OCI-LY1 (cell line): Measurements from ENCODE around the gene GALNT7.

Experiments used
- H2AFZ ChIP-seq: fragments of 200-600 bp; sonication (generic), shearing (Covaris generic); 2 replicates; pipeline ENCODE4 v1.6.0; 2014; ENCODE audit warnings: antibody characterized with exemption, mild to moderate bottlenecking, low read length
- H3F3A ChIP-seq: fragments of 200-600 bp; sonication (generic), shearing (Covaris generic); 2 replicates; pipeline ENCODE4 v1.6.0; 2014; ENCODE audit warnings: mild to moderate bottlenecking, antibody characterized with exemption, low read length, moderate library complexity; ENCODE audit not compliant: insufficient read depth
- H3K27ac ChIP-seq: fragments of 200-600 bp; sonication (generic); 2 replicates; pipeline ENCODE4 v1.5.1; 2014; ENCODE audit warnings: low read length, mixed run types, mild to moderate bottlenecking, low read depth; ENCODE audit not compliant: poor library complexity, severe bottlenecking
- H3K27me3 ChIP-seq: fragments of 200-600 bp; sonication (generic); 2 replicates; pipeline ENCODE4 v1.6.0; 2014; ENCODE audit warnings: antibody characterized with exemption, mild to moderate bottlenecking, low read length, moderate library complexity; ENCODE audit not compliant: insufficient read depth
- H3K36me3 ChIP-seq: fragments of 200-600 bp; sonication (generic); 2 replicates; pipeline ENCODE4 v1.6.1; 2014; ENCODE audit warnings: mild to moderate bottlenecking, antibody characterized with exemption, low read length, moderate library complexity, mixed read lengths; ENCODE audit not compliant: insufficient read depth
- H3K4me1 ChIP-seq: fragments of 200-600 bp; sonication (generic); 2 replicates; pipeline ENCODE4 v1.5.1; 2014; ENCODE audit warnings: mild to moderate bottlenecking, low read length, moderate library complexity; ENCODE audit not compliant: insufficient read depth, severe bottlenecking
- H3K4me2 ChIP-seq: fragments of 200-600 bp; sonication (generic), shearing (Covaris generic); 2 replicates; pipeline ENCODE4 v1.6.1; 2014; ENCODE audit warnings: low read length
- H3K4me3 ChIP-seq: fragments of 200-600 bp; sonication (generic); 2 replicates; pipeline ENCODE4 v1.5.1; 2014; ENCODE audit warnings: low read length, low read depth, mild to moderate bottlenecking, mixed read lengths; ENCODE audit not compliant: poor library complexity, severe bottlenecking
- H3K79me2 ChIP-seq: fragments of 200-600 bp; shearing (Covaris generic); 2 replicates; pipeline ENCODE4 v1.6.1; 2016; ENCODE audit warnings: mixed run types, low read length, mixed read lengths; ENCODE audit not compliant: insufficient read depth
- H3K9ac ChIP-seq: fragments of 200-600 bp; sonication (generic), shearing (Covaris generic); 2 replicates; pipeline ENCODE4 v1.6.1; 2014; ENCODE audit warnings: mild to moderate bottlenecking, low read length, mixed read lengths
- H3K9me2 ChIP-seq: fragments of 200-600 bp; sonication (generic), shearing (Covaris generic); 2 replicates; pipeline ENCODE4 v1.6.1; 2014; ENCODE audit warnings: low read depth, mild to moderate bottlenecking, low read length, mixed read lengths
- H3K9me3 ChIP-seq: fragments of 200-600 bp; shearing (Covaris generic); 2 replicates; pipeline ENCODE4 v1.6.1; 2014; ENCODE audit warnings: low read length, mixed read lengths
- H4K20me1 ChIP-seq: fragments of 200-600 bp; sonication (generic), shearing (Covaris generic); 2 replicates; pipeline ENCODE4 v1.6.0; 2016; ENCODE audit warnings: mild to moderate bottlenecking, low read length; ENCODE audit not compliant: insufficient read depth
- CTCF ChIP-seq: fragments of 200-600 bp; sonication (generic), shearing (Covaris generic); IDR thresholded peaks from 2 replicates; pipeline ENCODE4 v1.5.1; 2017; ENCODE audit warnings: mild to moderate bottlenecking, antibody characterized with exemption, low read length, moderate library complexity, mixed read lengths
- EZH2 ChIP-seq: fragments of 200-600 bp; sonication (generic), shearing (Covaris generic); IDR thresholded peaks from 2 replicates; pipeline ENCODE4 v1.8.0; 2017; ENCODE audit warnings: borderline replicate concordance, mixed run types, mild to moderate bottlenecking, antibody characterized with exemption, low read length, moderate library complexity, mixed read lengths

The GALNT7 gene

DNA sequence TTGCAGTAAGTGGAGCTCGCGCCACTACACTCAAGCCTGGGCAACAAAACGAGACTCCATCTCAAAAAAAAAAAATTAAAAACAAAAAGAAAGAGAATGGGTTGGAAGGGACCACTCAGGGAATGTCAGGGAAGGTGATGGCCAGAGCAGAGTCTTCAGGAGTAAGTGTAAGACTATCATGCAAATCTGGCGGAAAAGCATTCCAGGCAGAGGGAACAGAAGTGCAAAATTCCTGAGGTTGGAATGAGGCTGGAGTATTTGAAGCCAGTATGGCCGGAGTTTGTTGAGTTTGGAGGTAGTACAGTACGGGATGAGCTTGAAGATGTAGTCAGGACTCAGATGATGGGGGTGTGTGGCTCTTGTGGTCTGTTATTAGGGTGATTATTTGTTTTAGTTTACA is 7.4 kb downstream of the GALNT7 start:
- no peak overlapping the region for H3K4me3 ChIP-seq
- no peak overlapping the region for H3K4me2 ChIP-seq
- no peaks in the 10 kb centered on the region for H4K20me1 ChIP-seq
- no peaks in the 10 kb centered on the region for H3F3A ChIP-seq
- H2AFZ ChIP-seq: no peak overlapping the region
- H3K9me2 ChIP-seq: no peaks in the 10 kb centered on the region
- TF ChIP-seq CTCF (no peak), EZH2 (no peak)
- H3K27ac ChIP-seq: no peak overlapping the region
- no peaks in the 10 kb centered on the region for H3K27me3 ChIP-seq
- H3K36me3 ChIP-seq: no peaks in the 10 kb centered on the region
- no peaks in the 10 kb centered on the region for H3K9me3 ChIP-seq
- peaks cover 100% of the 10 kb centered on the region for H3K79me2 ChIP-seq
- peaks cover 93% of the 10 kb centered on the region for H3K4me1 ChIP-seq
- no peak overlapping the region for H3K9ac ChIP-seq

- Histone ChIP-seq H2AFZ (no peak overlapping the region), H3K9me3 (no peaks in the 10 kb centered on the region), H3K27me3 (no peaks in the 10 kb centered on the region), H3K79me2 (peaks cover 100% of the 10 kb centered on the region), H3K9ac (no peak overlapping the region), H3K4me2 (peak overlapping the region; percentile 4; the same call in 1 of the 2 replicates), H3K27ac (peak overlapping the region; percentile 28), H3F3A (no peaks in the 10 kb centered on the region), H3K4me1 (peaks cover 92% of the 10 kb centered on the region), H4K20me1 (no peaks in the 10 kb centered on the region), H3K36me3 (no peaks in the 10 kb centered on the region), H3K4me3 (no peak overlapping the region), H3K9me2 (no peaks in the 10 kb centered on the region)
- TF ChIP-seq EZH2 (no peak), CTCF (no peak)
Measured at GRCh38 chr4:173177232-173177631, 8.6 kb downstream of the GALNT7 start.

DNA sequence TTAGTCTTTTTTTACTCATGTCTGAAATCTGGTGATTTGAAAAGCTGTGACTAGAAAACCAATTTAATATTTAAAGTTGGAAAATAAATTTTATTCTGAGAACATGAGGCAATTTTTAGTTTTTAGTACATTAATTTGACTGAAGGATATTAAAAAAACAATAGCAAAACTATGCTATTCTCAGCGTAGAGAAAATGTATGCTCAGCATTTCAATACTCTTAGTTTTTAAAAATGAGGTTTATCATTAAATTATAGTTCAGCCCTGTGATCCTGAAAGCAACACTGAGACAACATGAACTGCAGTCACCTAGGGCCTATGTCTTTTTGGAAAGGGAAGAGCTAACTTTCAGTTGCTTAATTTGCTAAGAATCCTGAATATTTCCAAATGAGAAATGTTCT is 9.5 kb downstream of the GALNT7 start:
- Histone ChIP-seq H3K36me3 (peaks cover 8% of the 10 kb centered on the region; the same call in 1 of the 2 replicates), H4K20me1 (no peaks in the 10 kb centered on the region), H3K9me3 (no peaks in the 10 kb centered on the region), H3K9me2 (no peaks in the 10 kb centered on the region), H3K79me2 (peaks cover 100% of the 10 kb centered on the region), H3F3A (no peaks in the 10 kb centered on the region), H3K27me3 (no peaks in the 10 kb centered on the region), H3K4me1 (peaks cover 87% of the 10 kb centered on the region), H3K27ac (no peak overlapping the region), H3K9ac (no peak overlapping the region), H2AFZ (no peak overlapping the region), H3K4me2 (no peak overlapping the region), H3K4me3 (no peak overlapping the region)
- TF ChIP-seq CTCF: no peak
- no peak for TF ChIP-seq EZH2
